HepG2 (cell line): ENCODE measurements around the gene FIBP. TPM values are rescaled to one million over a fixed set of nuclear protein-coding genes. Genes with fewer than 3 reads are reported as not detected.
A peak's percentile ranks its signal among the peaks of the same experiment; 100 is the strongest.
"Not testable (repeated sequence)": the region's sequence is repeated elsewhere in the genome, so short reads cannot be mapped to it uniquely, and the experiment has no call there.

ENCODE experiments used
- ATAC-seq: fragments of 200-7000 bp; cut with Tn5 transposase; 3 replicates; pipeline ENCODE4 v1.9.1; 2020; ENCODE audit warnings: mild to moderate bottlenecking, moderate library complexity
- BruUV-seq: library from RNA; stranded (reverse); fragments of 400-500 nt; replicated peaks from 2 replicates; lab custom pipeline; 2021; lab: Mats Ljungman, UMichigan
- CTCF ChIA-PET: fragments of 300-600 bp; formaldehyde crosslinking; extraction: SDS; loops from one replicate; lab custom pipeline; 2021; ENCODE audit warnings: low total read pairs, inconsistent platforms, low intra/inter-chr PET ratio; lab: Yijun Ruan, JAX
- POLR2A ChIA-PET: fragments of 350-600 bp; sonication (Branson Sonifier 250); formaldehyde crosslinking; loops from one replicate; lab custom pipeline; 2020; ENCODE audit warnings: antibody characterized with exemption, inconsistent platforms; lab: Yijun Ruan, JAX
- DNase-seq: peaks from one replicate; pipeline ENCODE4 v3.0.0-alpha.2; 2015; ENCODE audit warnings: low spot score
- FAIRE-seq: peaks from 3 replicates; lab custom pipeline; 2011; peaks lifted over from hg19 to GRCh38; lab: Jason Lieb, UNC
- H2AFZ ChIP-seq: one replicate; pipeline ENCODE4 v1.6.1; 2011; ENCODE audit warnings: low read length, inconsistent platforms
- H3K27ac ChIP-seq: fragments of 300-600 bp; 3 replicates; pipeline ENCODE4 v1.8.0; 2011; ENCODE audit warnings: mixed run types, mild to moderate bottlenecking, mixed read lengths, low read length, inconsistent platforms; ENCODE audit not compliant: insufficient read depth; ENCODE audit errors: extremely low read length
- H3K27me3 ChIP-seq, 2 experiments: fragments of 200-600 bp in 1 of 2; 2 replicates in 1 of 2; 3 replicates in 1 of 2; pipeline versions ENCODE4 v1.6.0 to v1.8.0; 2011; ENCODE audit warnings: low read length in 2 of 2, mild to moderate bottlenecking in 2 of 2, moderate library complexity in 2 of 2, inconsistent platforms in 1 of 2; ENCODE audit not compliant: insufficient read depth in 2 of 2, control insufficient read depth in 1 of 2
- H3K36me3 ChIP-seq, 2 experiments: fragments of 200-600 bp in 1 of 2; replicated peaks in 1 of 2; 2 replicates in 1 of 2; 3 replicates in 1 of 2; pipeline versions ENCODE4 v1.5.1 to v1.8.0; 2011; ENCODE audit warnings: low read length in 2 of 2, inconsistent platforms in 1 of 2; ENCODE audit not compliant: insufficient read depth in 2 of 2, control insufficient read depth in 1 of 2
- H3K4me1 ChIP-seq: 2 replicates; pipeline ENCODE4 v1.5.1; 2012; ENCODE audit warnings: low read length, inconsistent platforms; ENCODE audit not compliant: insufficient read depth
- H3K4me2 ChIP-seq: 2 replicates; pipeline ENCODE4 v1.6.0; 2011; ENCODE audit warnings: low read depth, low read length, inconsistent platforms
- H3K4me3 ChIP-seq, 3 experiments: fragments of 200-600 bp in 1 of 3; sonication (generic), shearing (Covaris generic) in 1 of 3; replicated peaks in 1 of 3; 2 replicates each; pipeline ENCODE4 v1.5.1; 2011 to 2016; ENCODE audit warnings: low read length in 3 of 3, inconsistent platforms in 2 of 3, low read depth in 2 of 3, mild to moderate bottlenecking in 2 of 3, control low read depth in 1 of 3, mixed read lengths in 1 of 3; ENCODE audit not compliant: insufficient read depth in 1 of 3
- H3K79me2 ChIP-seq: one replicate; pipeline ENCODE4 v1.6.1; 2011; ENCODE audit warnings: low read length, inconsistent platforms; ENCODE audit not compliant: insufficient read depth
- H3K9ac ChIP-seq: 2 replicates; pipeline ENCODE4 v1.6.0; 2011; ENCODE audit warnings: mild to moderate bottlenecking, low read depth, low read length, inconsistent platforms; ENCODE audit not compliant: insufficient read depth
- H3K9me3 ChIP-seq: 2 replicates; pipeline ENCODE4 v1.5.1; 2012; ENCODE audit warnings: mild to moderate bottlenecking, low read length
- H4K20me1 ChIP-seq: 2 replicates; pipeline ENCODE4 v1.6.0; 2011; ENCODE audit warnings: inconsistent platforms, mild to moderate bottlenecking, low read length, moderate library complexity; ENCODE audit not compliant: insufficient read depth
- HIC2 ChIP-seq: sonication (generic); formaldehyde crosslinking; IDR thresholded peaks from 2 replicates; pipeline ENCODE4 v1.9.0; 2022; ENCODE audit warnings: low read depth, missing genetic modification reagents
- IKZF5 ChIP-seq: IDR thresholded peaks from 2 replicates; pipeline ENCODE4 v1.6.1; 2018; ENCODE audit warnings: missing genetic modification reagents, mild to moderate bottlenecking, missing compliant biosample characterization
- KLF12 ChIP-seq: sonication (generic); formaldehyde crosslinking; IDR thresholded peaks from 2 replicates; pipeline ENCODE4 v1.4.0; 2020; ENCODE audit warnings: missing genetic modification reagents, borderline replicate concordance
- NR2C2 ChIP-seq: sonication (generic); formaldehyde crosslinking; IDR thresholded peaks from 2 replicates; pipeline ENCODE4 v1.4.0; 2020; ENCODE audit warnings: missing genetic modification reagents, mild to moderate bottlenecking, moderate library complexity, borderline replicate concordance
- NR2F2 ChIP-seq: IDR thresholded peaks from 2 replicates; pipeline ENCODE4 v1.6.1; 2012; ENCODE audit warnings: low read depth, inconsistent platforms, borderline replicate concordance
- SOX13 ChIP-seq, 3 experiments: fragments of 450-650 bp in 1 of 3; sonication (generic) in 1 of 3; formaldehyde crosslinking in 1 of 3; IDR thresholded peaks in 2 of 3; conservative IDR thresholded peaks in 1 of 3; 2 replicates each; pipeline versions ENCODE4 v1.5.0 to v1.6.1; 2016 to 2020; ENCODE audit warnings: antibody characterized with exemption in 1 of 3, mild to moderate bottlenecking in 1 of 3, missing compliant biosample characterization in 1 of 3, missing genetic modification reagents in 1 of 3, moderate library complexity in 1 of 3
- ZFP82 ChIP-seq: sonication (generic); formaldehyde crosslinking; IDR thresholded peaks from 2 replicates; pipeline ENCODE4 v1.5.1; 2020; ENCODE audit warnings: mild to moderate bottlenecking, missing genetic modification reagents, borderline replicate concordance
- ZMYM2 ChIP-seq: sonication (generic); formaldehyde crosslinking; IDR thresholded peaks from 2 replicates; pipeline ENCODE4 v1.8.0; 2022; ENCODE audit warnings: mild to moderate bottlenecking, missing genetic modification reagents
- ZNF264 ChIP-seq: sonication (generic); formaldehyde crosslinking; IDR thresholded peaks from 2 replicates; pipeline ENCODE4 v1.4.0; 2020; ENCODE audit warnings: missing genetic modification reagents
- ZNF513 ChIP-seq: sonication (generic); formaldehyde crosslinking; conservative IDR thresholded peaks from 2 replicates; pipeline ENCODE4 v1.5.0; 2020; ENCODE audit warnings: missing genetic modification reagents
- ZNF556 ChIP-seq: sonication (generic); formaldehyde crosslinking; IDR thresholded peaks from 2 replicates; pipeline ENCODE4 v1.4.0; 2020; ENCODE audit warnings: mild to moderate bottlenecking, missing genetic modification reagents, borderline replicate concordance
- ZNF574 ChIP-seq: sonication (generic); formaldehyde crosslinking; IDR thresholded peaks from 2 replicates; pipeline ENCODE4 v1.4.0; 2020; ENCODE audit warnings: missing genetic modification reagents
- WGBS: methylation state at CpG from one replicate; pipeline ENCODE4 v1.1.6; 2017; ENCODE audit warnings: low lambda C conversion rate; 5-methylcytosine and 5-hydroxymethylcytosine counted together
- in situ Hi-C: cut with HindIII; loops from 2 replicates; pipeline ENCODE4 v1.10.0; 2017; ENCODE audit warnings: low pct_unique_long_range_greater_than_20kb; ENCODE audit not compliant: extremely low pct_ligation_motif_present
- intact Hi-C: fragments of 100-400 bp; cut with micrococcal nuclease; formaldehyde crosslinking; loops from one replicate; pipeline ENCODE4 v1.10.0; 2022; ENCODE audit not compliant: unreplicated experiment
- polyA plus RNA-seq, 8 experiments: library from polyadenylated mRNA; depleted of rRNA in 3 of 8; stranded (reverse) in 7 of 8; unstranded in 1 of 8; fragments of >200 nt; fragmentation: Illumina TruSeq in 4 of 8; extraction: Trizol in 4 of 8; gene quantifications; 2 replicates each; pipeline versions ENCODE4 v1.2.1 to v1.2.3, GENCODE V29; 2011 to 2016; ENCODE audit warnings: low read depth in 4 of 8, missing spikeins in 1 of 8, mixed read lengths in 1 of 8; ENCODE audit not compliant: insufficient read depth in 1 of 8
- total RNA-seq, 5 experiments: library from RNA; depleted of rRNA; stranded (reverse); fragments of >200 nt; fragmentation: Illumina TruSeq; extraction: Trizol; gene quantifications; 2 replicates each; pipeline ENCODE4 v1.2.3, GENCODE V29; 2016; ENCODE audit warnings: low read depth in 1 of 5

FIBP gene
- total and polyA plus RNA-seq, 2 of the 13 experiments (the other 11 are each of a cell fraction or from before 2014, with no cell fraction given), result 42.9 to 62.1 TPM

- whole genome bisulfite sequencing, result 63% methylated on average over 5 of the region's 5 CpGs
- H3K9me3 ChIP-seq; DNase-seq; H4K20me1 ChIP-seq; H2AFZ ChIP-seq; ATAC-seq; BruUV-seq; intact Hi-C loops; in situ Hi-C loops; H3K27me3 ChIP-seq; TF ChIP-seq SOX13 (IDR thresholded peaks at IDR 0.05): not testable (repeated sequence)
- peaks cover 6 to 18% of the 10 kb centered on the region in 2 experiments; a peak in 4 of 5 replicates for H3K36me3 ChIP-seq
- ChIA-PET CTCF (interaction anchor here (6.9 kb wide), 1 partner anchor 97 kb away, joined by 63 read pairs; no protein-coding TSS in a partner anchor), POLR2A (interaction anchor here (0.6 to 7.6 kb wide), 12 partner anchors 8 to 420 kb away, joined by 3 to 95 read pairs (median 13); partner anchors contain the start of genes BANF1, C11orf68, EFEMP2 and FOSL1)
- peak; percentile 75 for FAIRE-seq
- H3K4me2 ChIP-seq, result peak overlapping the region; percentile 99
- H3K4me3 ChIP-seq, result peak overlapping the region in 2 of 3 experiments; percentile 77 to 91; a peak in 3 of 6 replicates
- H3K79me2 ChIP-seq, result peaks cover 21% of the 10 kb centered on the region
- H3K4me1 ChIP-seq, result peaks cover 52% of the 10 kb centered on the region
- H3K9ac ChIP-seq, result peak overlapping the region; percentile 90
- peak overlapping the region; percentile 77 for H3K27ac ChIP-seq
- TF ChIP-seq HIC2 (peak; percentile 8; the same call in 1 of the 2 replicates), ZFP82 (CRISPR knock-in tag) (peak; percentile 53; the same call in 1 of the 2 replicates), ZNF513 (CRISPR knock-in tag) (0 out of 2 replicates have a peak, but pooled peaks have one; percentile 32), SOX13 (CRISPR knock-in tag; conservative IDR thresholded peaks at IDR 0.05 in 1 of 2, IDR thresholded peaks at IDR 0.05 in 1 of 2) (0 out of 4 replicates have a peak, but pooled peaks of 1 of the 2 experiments have one; percentile 2), ZMYM2 (CRISPR knock-in tag) (0 out of 2 replicates have a peak, but pooled peaks have one; percentile 7), KLF12 (0 out of 2 replicates have a peak, but pooled peaks have one; percentile 5), IKZF5 (CRISPR knock-in tag) (0 out of 2 replicates have a peak, but pooled peaks have one; percentile 13), NR2F2 (0 out of 2 replicates have a peak, but pooled peaks have one; percentile 11), ZNF556 (0 out of 2 replicates have a peak, but pooled peaks have one; percentile 1), NR2C2 (CRISPR knock-in tag) (peak; percentile 13), ZNF574 (CRISPR knock-in tag) (0 out of 2 replicates have a peak, but pooled peaks have one; percentile 1), ZNF264 (CRISPR knock-in tag) (peak; percentile 4; the same call in 1 of the 2 replicates)
Measured at GRCh38 chr11:65892137-65892540, 3.9 kb upstream of the FIBP start.
